SK-N-SH treated with all-trans-retinoic acid at 6 μM for 48 hours (cell line): ENCODE results near the gene DOC2B.

Experiments
- ATAC-seq: fragments of 200-7000 bp; cut with Tn5 transposase; 3 replicates; pipeline ENCODE4 v1.9.1; 2020; ENCODE audit warnings: mild to moderate bottlenecking, moderate library complexity
- ARNTL ChIP-seq: fragments of 450-650 bp; formaldehyde crosslinking; IDR thresholded peaks from 2 replicates; pipeline ENCODE4 v1.5.0; 2020; ENCODE audit warnings: low read depth, mild to moderate bottlenecking, moderate library complexity, borderline replicate concordance
- BACH2 ChIP-seq: fragments of 250-450 bp; sonication (Bioruptor Pico); IDR thresholded peaks from 2 replicates; pipeline ENCODE4 v1.9.0; 2021; ENCODE audit warnings: mild to moderate bottlenecking, borderline replicate concordance
- CSDC2 ChIP-seq: fragments of 250-450 bp; sonication (Bioruptor Pico); IDR thresholded peaks from 2 replicates; pipeline ENCODE4 v1.5.0; 2020; ENCODE audit warnings: mild to moderate bottlenecking, moderate library complexity
- CSRNP3 ChIP-seq: fragments of 250-450 bp; sonication (Bioruptor Pico); IDR thresholded peaks from 2 replicates; pipeline ENCODE4 v1.5.1; 2021; ENCODE audit warnings: mild to moderate bottlenecking, moderate library complexity
- ESRRG ChIP-seq: fragments of 250-450 bp; sonication (Bioruptor Pico); IDR thresholded peaks from 2 replicates; pipeline ENCODE4 v1.6.1; 2021; ENCODE audit warnings: mild to moderate bottlenecking
- GLIS3 ChIP-seq: fragments of 250-450 bp; sonication (Bioruptor Pico); IDR thresholded peaks from 2 replicates; pipeline ENCODE4 v1.5.0; 2020; ENCODE audit warnings: mild to moderate bottlenecking, moderate library complexity
- ISL1 ChIP-seq: fragments of 250-450 bp; sonication (Bioruptor Pico); IDR thresholded peaks from 2 replicates; pipeline ENCODE4 v2.1.2; 2022; ENCODE audit warnings: mild to moderate bottlenecking, moderate library complexity
- PATZ1 ChIP-seq: fragments of 250-450 bp; sonication (Bioruptor Pico); IDR thresholded peaks from 2 replicates; pipeline ENCODE4 v1.8.0; 2020; ENCODE audit warnings: mild to moderate bottlenecking, moderate library complexity, borderline replicate concordance
- PPARA ChIP-seq: fragments of 250-450 bp; sonication (Bioruptor Pico); IDR thresholded peaks from 2 replicates; pipeline ENCODE4 v1.5.0; 2020; ENCODE audit warnings: mild to moderate bottlenecking, borderline replicate concordance
- RARB ChIP-seq: fragments of 250-450 bp; sonication (Bioruptor Pico); IDR thresholded peaks from 2 replicates; pipeline ENCODE4 v1.8.0; 2021; ENCODE audit warnings: mild to moderate bottlenecking, moderate library complexity
- SNAI2 ChIP-seq: fragments of 250-450 bp; sonication (Bioruptor Pico); IDR thresholded peaks from 2 replicates; pipeline ENCODE4 v1.5.0; 2020; ENCODE audit warnings: mild to moderate bottlenecking, moderate library complexity
- TCF4 ChIP-seq: fragments of 250-450 bp; sonication (Bioruptor Pico); IDR thresholded peaks from 2 replicates; pipeline ENCODE4 v1.8.0; 2021; ENCODE audit warnings: mild to moderate bottlenecking, moderate library complexity, borderline replicate concordance
- TOX ChIP-seq: fragments of 250-450 bp; sonication (Bioruptor Pico); IDR thresholded peaks from 2 replicates; pipeline ENCODE4 v1.8.0; 2021; ENCODE audit warnings: mild to moderate bottlenecking, moderate library complexity, borderline replicate concordance
- TSHZ2 ChIP-seq: fragments of 250-450 bp; sonication (Bioruptor Pico); IDR thresholded peaks from 2 replicates; pipeline ENCODE4 v1.5.0; 2020; ENCODE audit warnings: mild to moderate bottlenecking, moderate library complexity
- ZFP3 ChIP-seq: fragments of 250-450 bp; sonication (Bioruptor Pico); IDR thresholded peaks from 2 replicates; pipeline ENCODE4 v1.5.0; 2020; ENCODE audit warnings: mild to moderate bottlenecking, moderate library complexity
- ZNF565 ChIP-seq: fragments of 450-650 bp; formaldehyde crosslinking; conservative IDR thresholded peaks from 2 replicates; pipeline ENCODE4 v1.5.0; 2020; ENCODE audit warnings: low read depth, mild to moderate bottlenecking, moderate library complexity
- ZNF70 ChIP-seq: fragments of 450-650 bp; formaldehyde crosslinking; IDR thresholded peaks from 2 replicates; pipeline ENCODE4 v1.5.0; 2020; ENCODE audit warnings: mild to moderate bottlenecking, moderate library complexity
- ZNF8 ChIP-seq: fragments of 450-650 bp; formaldehyde crosslinking; IDR thresholded peaks from 2 replicates; pipeline ENCODE4 v1.5.0; 2020; ENCODE audit warnings: mild to moderate bottlenecking, moderate library complexity

The DOC2B gene

GRCh38 chr17:179066-179432 lies 2.4 kb downstream of the DOC2B start:
- peak; percentile 31; the same call in 1 of the 3 replicates for ATAC-seq
- TF ChIP-seq CSRNP3: no peak
- TF ChIP-seq ZNF8 (CRISPR knock-in tag): no peak
- no peak for TF ChIP-seq TCF4 (CRISPR knock-in tag)
- no peak for TF ChIP-seq ARNTL (CRISPR knock-in tag)
- no peak for TF ChIP-seq SNAI2 (CRISPR knock-in tag)
- TF ChIP-seq CSDC2 (CRISPR knock-in tag): no peak
- no peak for TF ChIP-seq TOX (CRISPR knock-in tag)
- TF ChIP-seq PATZ1 (CRISPR knock-in tag): no peak
- TF ChIP-seq ESRRG (CRISPR knock-in tag): no peak
- no peak for TF ChIP-seq ZFP3
- no peak for TF ChIP-seq RARB
- no peak for TF ChIP-seq PPARA (CRISPR knock-in tag)

GRCh38 chr17:178292-179065 lies 3.0 kb downstream of the DOC2B start:
- peak; percentile 26; the same call in 2 of the 3 replicates for ATAC-seq
- TF ChIP-seq ISL1 (CRISPR knock-in tag) (no peak), ZNF565 (CRISPR knock-in tag) (no peak), TSHZ2 (CRISPR knock-in tag) (peak; percentile 72; the same call in 1 of the 2 replicates), ESRRG (CRISPR knock-in tag) (no peak), BACH2 (CRISPR knock-in tag) (no peak), PATZ1 (CRISPR knock-in tag) (no peak), TCF4 (CRISPR knock-in tag) (peak; percentile 90), CSRNP3 (no peak), GLIS3 (CRISPR knock-in tag) (no peak)

GRCh38 chr17:177762-178161 lies 3.7 kb downstream of the DOC2B start:
- ATAC-seq: no peak
- no peak for TF ChIP-seq ISL1 (CRISPR knock-in tag)

GRCh38 chr17:177155-177554 lies 4.3 kb downstream of the DOC2B start:
- ATAC-seq: no peak
- peak; percentile 99 for TF ChIP-seq ZNF70 (CRISPR knock-in tag)
- no peak for TF ChIP-seq ISL1 (CRISPR knock-in tag)
- TF ChIP-seq, all 23 proteins: peak for 1
